Glutamatergic neuron (in vitro differentiated cells): Measurements from ENCODE around the gene PRR12. TPM values are rescaled to one million over a fixed set of nuclear protein-coding genes. Genes with fewer than 3 reads are reported as not detected.

Experiments
- DNase-seq: peaks from one replicate; pipeline ENCODE4 v3.0.0; 2022
- H3K27ac Mint-ChIP-seq: one replicate; pipeline ENCODE4 v1.8.0; 2020; ENCODE audit warnings: mild to moderate bottlenecking, mixed read lengths, inconsistent platforms; ENCODE audit not compliant: unreplicated experiment
- H3K27me3 Mint-ChIP-seq: one replicate; pipeline ENCODE4 v1.8.0; 2020; ENCODE audit warnings: mild to moderate bottlenecking, moderate library complexity, mixed read lengths, inconsistent platforms; ENCODE audit not compliant: unreplicated experiment
- H3K36me3 Mint-ChIP-seq: one replicate; pipeline ENCODE4 v1.8.0; 2020; ENCODE audit warnings: mild to moderate bottlenecking, mixed read lengths, inconsistent platforms; ENCODE audit not compliant: unreplicated experiment
- H3K4me1 Mint-ChIP-seq: one replicate; pipeline ENCODE4 v1.8.0; 2020; ENCODE audit warnings: mild to moderate bottlenecking, low read depth, mixed read lengths, inconsistent platforms; ENCODE audit not compliant: unreplicated experiment
- H3K4me3 Mint-ChIP-seq: one replicate; pipeline ENCODE4 v1.8.0; 2020; ENCODE audit warnings: mild to moderate bottlenecking, mixed read lengths, inconsistent platforms; ENCODE audit not compliant: unreplicated experiment
- H3K9me3 Mint-ChIP-seq: one replicate; pipeline ENCODE4 v1.8.0; 2020; ENCODE audit warnings: mild to moderate bottlenecking, moderate library complexity, mixed read lengths, inconsistent platforms; ENCODE audit not compliant: unreplicated experiment
- CTCF ChIP-seq: fragments of 200-600 bp; sonication (generic); IDR thresholded peaks from one replicate; pipeline ENCODE4 v1.5.0; 2021; ENCODE audit not compliant: partially characterized antibody, unreplicated experiment
- total RNA-seq: library from RNA; stranded (reverse); fragmentation: NEBNext Ultra II Directional; extraction: Animal tissue kit (Norgen Biotek cat#: 25700); gene quantifications from one replicate; pipeline ENCODE4 v1.2.1, GENCODE V29; 2021; ENCODE audit not compliant: unreplicated experiment

PRR12 gene
- total RNA-seq, 1 donor from 2014 or later: 39.2 TPM

DNA sequence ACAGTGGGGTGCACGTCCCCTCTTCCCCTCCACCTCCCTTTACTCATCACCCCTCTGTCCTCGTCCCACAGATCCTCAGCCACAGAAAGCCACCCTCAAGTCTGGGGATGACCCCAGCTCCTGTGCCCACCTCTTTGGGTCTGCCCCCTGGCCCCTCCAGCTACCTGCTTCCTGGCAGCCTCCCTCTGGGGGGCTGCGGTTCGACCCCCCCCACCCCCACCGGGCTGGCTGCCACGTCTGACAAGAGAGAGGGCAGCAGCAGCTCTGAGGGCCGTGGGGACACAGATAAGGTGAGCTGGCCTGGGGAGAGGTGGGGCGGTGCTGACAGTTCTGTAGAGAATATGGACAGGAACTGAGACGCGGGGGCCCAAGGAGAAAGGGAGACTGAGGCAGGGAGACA is 63.6 kb downstream of the PRR12 start:
- Mint-ChIP-seq H3K27ac (no peak overlapping the region), H3K36me3 (no peaks in the 10 kb centered on the region), H3K4me1 (peaks cover 12% of the 10 kb centered on the region), H3K4me3 (no peak overlapping the region), H3K9me3 (peaks cover 9% of the 10 kb centered on the region), H3K27me3 (peaks cover 5% of the 10 kb centered on the region)
- no peak for TF ChIP-seq CTCF
- DNase-seq: no peak

- H3K9me3 Mint-ChIP-seq: peaks cover 9% of the 10 kb centered on the region
- peak overlapping the region; percentile 59 for H3K4me3 Mint-ChIP-seq
Observed at GRCh38 chr19:49655570-49656455, 64.8 kb downstream of the PRR12 start.

DNA sequence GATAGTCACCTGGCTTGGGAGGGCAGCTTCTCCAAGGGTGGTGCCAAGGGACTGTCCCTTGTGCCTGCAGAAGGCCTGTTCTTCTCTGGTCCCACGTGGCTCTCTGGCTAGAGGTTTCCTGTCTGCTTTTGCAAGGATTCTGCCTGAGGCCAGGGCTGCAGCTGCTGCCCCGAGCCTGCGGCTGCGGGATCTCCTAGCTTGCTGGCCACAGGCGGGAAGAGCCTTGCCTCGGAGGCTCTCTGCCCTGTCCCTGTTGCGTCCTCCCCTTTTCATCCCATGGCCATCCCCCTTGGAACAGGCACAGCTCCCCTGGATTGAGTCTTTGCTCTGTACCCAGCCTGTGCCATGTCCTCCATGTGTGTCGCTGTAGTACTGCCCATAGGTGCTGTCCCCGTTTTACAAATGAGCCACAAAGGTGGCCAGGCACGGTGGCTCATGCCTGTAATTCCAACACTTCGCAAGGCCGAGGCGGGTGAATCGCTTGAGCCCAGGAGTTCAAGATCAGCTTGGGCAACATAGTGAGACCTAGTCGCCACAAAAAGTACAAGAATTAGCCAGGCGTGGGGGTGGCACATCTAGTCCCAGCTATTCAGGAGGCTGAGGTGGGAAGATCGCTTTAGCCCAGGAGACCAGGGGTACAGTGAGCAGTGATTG is 65.6 kb downstream of the PRR12 start:
- Mint-ChIP-seq H3K36me3 (no peaks in the 10 kb centered on the region), H3K4me3 (no peak overlapping the region), H3K27ac (peak overlapping the region; percentile 55), H3K27me3 (peaks cover 5% of the 10 kb centered on the region), H3K9me3 (peaks cover 8% of the 10 kb centered on the region), H3K4me1 (peaks cover 12% of the 10 kb centered on the region)
- no peak for DNase-seq
- no peak for TF ChIP-seq CTCF

More at GRCh38 chr19:49655570-49656455, 64.8 kb downstream of the PRR12 start:
- DNase-seq: no peak
- H3K27ac Mint-ChIP-seq: peak overlapping the region; percentile 55
- H3K4me1 Mint-ChIP-seq: peaks cover 12% of the 10 kb centered on the region
- peaks cover 5% of the 10 kb centered on the region for H3K27me3 Mint-ChIP-seq
- H3K36me3 Mint-ChIP-seq: no peaks in the 10 kb centered on the region
- no peak for TF ChIP-seq CTCF

DNA sequence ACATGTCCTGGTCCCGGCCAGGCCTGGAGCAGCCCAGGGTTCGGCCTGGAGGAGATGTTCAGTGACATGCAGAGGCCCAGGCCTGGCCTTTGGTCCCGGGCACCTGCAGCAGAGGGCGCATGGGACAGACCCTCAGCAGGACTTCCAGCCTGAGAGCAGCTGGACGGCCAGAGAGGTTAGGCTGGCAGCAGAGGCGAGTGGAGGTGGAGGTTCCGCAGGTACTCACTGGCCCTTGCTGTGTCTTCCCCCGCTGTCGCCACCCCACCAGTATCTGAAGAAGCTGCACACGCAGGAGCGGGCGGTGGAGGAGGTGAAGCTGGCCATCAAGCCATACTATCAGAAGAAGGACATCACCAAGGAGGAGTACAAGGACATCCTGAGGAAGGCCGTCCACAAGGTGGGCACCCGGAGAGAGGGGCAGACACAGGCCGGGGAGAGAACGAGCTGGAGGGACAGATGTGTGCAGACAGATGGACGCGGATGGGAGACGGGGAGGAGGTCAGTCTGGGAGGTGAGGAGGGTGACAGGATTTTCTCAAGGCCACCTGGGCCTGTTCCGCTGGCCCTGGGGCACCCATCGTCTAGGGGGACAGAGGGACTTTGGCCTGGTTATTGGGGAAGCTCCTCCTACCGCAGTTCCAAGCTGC is 66.6 kb downstream of the PRR12 start:
- peaks cover 5% of the 10 kb centered on the region for H3K27me3 Mint-ChIP-seq
- peak overlapping the region; percentile 46 for H3K4me3 Mint-ChIP-seq
- DNase-seq: no peak
- H3K36me3 Mint-ChIP-seq: no peaks in the 10 kb centered on the region
- peak overlapping the region; percentile 88 for H3K27ac Mint-ChIP-seq
- H3K9me3 Mint-ChIP-seq: peaks cover 8% of the 10 kb centered on the region
- H3K4me1 Mint-ChIP-seq: peaks cover 12% of the 10 kb centered on the region
- TF ChIP-seq CTCF: no peak
